HG02943 (cell line): Measurements from ENCODE around the gene AKAP1.

Experiments
- ATAC-seq: cut with Tn5 transposase; IDR thresholded peaks from one replicate; pipeline ENCODE4 v1.9.1; 2021; ENCODE audit warnings: mild to moderate bottlenecking, low read depth, moderate library complexity; ENCODE audit not compliant: unreplicated experiment

The AKAP1 gene

DNA sequence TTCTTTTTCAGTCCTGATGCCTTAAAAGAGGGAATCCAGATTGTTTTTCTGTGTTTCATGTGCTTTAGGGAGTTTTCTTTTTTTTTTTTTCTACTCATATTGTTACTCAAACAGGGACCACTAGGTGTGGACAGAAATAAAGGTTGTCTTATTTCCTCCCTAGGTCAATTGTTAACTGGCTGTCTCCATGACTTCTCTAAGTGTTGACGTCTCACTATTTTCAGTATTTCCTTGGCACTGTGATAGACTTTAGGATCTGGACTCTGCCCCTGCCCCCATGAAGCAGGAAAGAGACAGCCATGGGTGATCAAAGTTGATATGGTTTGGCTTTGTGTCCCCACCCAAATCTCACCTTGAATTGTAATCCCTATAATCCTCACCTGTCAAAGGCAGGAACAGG is 73.7 kb downstream of the AKAP1 start:
- no peak for ATAC-seq

DNA sequence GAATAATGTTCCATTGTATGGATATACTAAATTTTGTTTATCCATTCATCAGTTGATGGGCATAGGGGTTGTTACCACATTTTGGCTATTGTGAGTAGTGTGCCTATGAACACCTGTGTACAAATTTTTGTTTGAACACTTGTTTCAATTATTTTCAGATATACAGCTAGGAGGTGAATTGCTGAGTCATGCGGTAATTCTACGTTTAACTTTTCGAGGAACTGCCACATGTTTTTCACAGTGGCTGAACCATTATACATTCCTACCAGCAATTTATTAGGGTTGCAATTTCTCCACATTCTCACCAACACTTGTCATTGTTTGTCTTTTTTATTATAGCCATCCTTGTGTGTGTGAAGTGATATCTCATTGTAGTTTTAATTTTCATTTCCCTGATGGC is 75.6 kb downstream of the AKAP1 start:
- no peak for ATAC-seq

DNA sequence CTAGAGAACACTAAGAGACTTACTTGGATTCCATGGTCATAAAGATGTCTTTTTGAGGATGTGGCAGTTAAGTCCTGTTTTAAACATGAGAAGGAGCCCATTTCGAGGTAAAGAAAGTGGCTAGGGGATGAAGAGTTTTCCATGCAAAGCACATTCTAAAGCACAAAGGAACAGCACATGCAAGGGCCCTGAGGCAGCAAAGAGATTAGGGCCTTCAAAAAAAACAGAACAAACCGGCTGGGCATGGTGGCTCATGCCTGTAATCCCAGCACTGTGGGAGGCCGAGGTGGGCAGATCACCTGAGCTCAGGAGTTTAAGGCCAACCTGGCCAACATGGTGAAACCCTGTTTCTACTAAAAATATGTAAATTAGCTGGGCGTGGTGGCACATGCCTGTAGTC is 79.8 kb downstream of the AKAP1 start:
- ATAC-seq = no peak

DNA sequence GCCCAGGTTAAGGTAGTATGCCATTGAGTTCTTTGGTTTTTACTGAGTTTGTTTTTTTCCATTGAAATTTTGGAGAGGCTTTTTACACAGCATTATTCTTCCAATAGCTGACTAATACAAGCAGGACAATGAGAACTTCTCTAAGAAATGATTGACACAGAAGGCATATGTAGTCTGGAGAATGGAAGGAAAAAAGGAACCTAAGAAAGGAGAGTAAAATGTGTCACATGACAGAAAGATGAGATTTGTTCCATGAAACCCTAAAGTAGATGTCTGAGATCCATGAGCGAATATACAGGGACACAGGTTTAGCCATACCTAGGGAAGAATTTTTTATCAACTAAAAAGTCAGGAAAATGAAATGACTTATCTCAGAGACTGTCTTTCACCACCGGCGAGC is 80.7 kb downstream of the AKAP1 start:
- no peak for ATAC-seq

GRCh38 chr17:57166803-57167202 is 81.8 kb downstream of the AKAP1 start:
- no peak for ATAC-seq

DNA sequence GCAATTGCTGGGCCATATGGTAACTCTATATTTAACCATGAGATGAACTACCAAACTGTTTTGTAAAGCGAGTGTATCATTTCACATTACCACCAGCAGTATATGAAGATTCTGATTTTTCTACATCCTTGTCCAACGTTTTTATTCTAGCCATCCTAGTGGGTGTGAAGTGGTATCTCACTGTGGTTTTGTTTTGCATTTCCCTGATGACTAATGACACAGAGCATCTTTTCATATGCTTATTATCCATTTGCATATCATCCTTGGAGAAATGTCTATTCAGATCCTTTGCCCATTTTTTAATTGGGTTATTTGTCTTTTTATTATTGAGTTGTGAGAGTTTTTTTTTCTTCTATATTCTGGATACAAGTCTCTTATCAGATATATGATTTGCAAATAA is 83.6 kb downstream of the AKAP1 start:
- ATAC-seq = no peak

DNA sequence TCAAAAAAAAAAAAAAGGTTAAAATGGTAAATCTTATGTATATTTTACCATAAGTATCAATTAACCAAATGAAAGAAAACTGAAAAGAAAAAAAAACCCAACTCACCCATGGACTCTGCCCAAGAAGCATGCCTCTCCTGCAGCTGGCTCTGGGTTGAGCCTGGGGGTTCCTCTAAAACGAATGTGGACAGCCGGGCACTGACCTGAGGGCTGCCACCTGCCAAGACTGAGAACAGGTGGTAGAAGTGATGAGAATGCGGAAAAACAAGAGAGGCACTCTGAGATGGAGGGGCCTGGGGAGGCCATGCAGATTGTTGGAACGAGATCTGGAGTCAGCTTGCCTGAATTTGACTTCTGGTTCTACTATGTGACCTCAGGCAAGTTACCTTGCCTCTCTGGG is 85.8 kb downstream of the AKAP1 start:
- no peak for ATAC-seq
